GM12878 (cell line): ENCODE measurements around the gene PHAF1. TPM values are rescaled to one million over a fixed set of nuclear protein-coding genes. Genes with fewer than 3 reads are reported as not detected.

Experiments
- ATAC-seq: fragments of 200-7000 bp; cut with Tn5 transposase; 3 replicates; pipeline ENCODE4 v1.9.1; 2020; ENCODE audit warnings: mild to moderate bottlenecking, moderate library complexity
- BruUV-seq: library from RNA; stranded (reverse); fragments of 400-500 nt; replicated peaks from 2 replicates; lab custom pipeline; 2021; lab: Mats Ljungman, UMichigan
- CTCF ChIA-PET: fragments of 300-600 bp; sonication (Branson Sonifier 250); formaldehyde crosslinking; extraction: SDS; loops from one replicate; lab custom pipeline; 2021; ENCODE audit warnings: inconsistent platforms; lab: Yijun Ruan, JAX
- POLR2A ChIA-PET: fragments of 350-600 bp; formaldehyde crosslinking; extraction: SDS; loops from one replicate; lab custom pipeline; 2021; ENCODE audit warnings: inconsistent platforms; lab: Charles Lee
- RAD21 ChIA-PET: fragments of 300-600 bp; sonication (Branson Sonifier 250); formaldehyde crosslinking; loops from one replicate; lab custom pipeline; 2023; ENCODE audit warnings: antibody characterized with exemption; ENCODE audit not compliant: unreplicated experiment; lab: Charles Lee
- SMC1A ChIA-PET: fragments of 300-600 bp; sonication (Branson Sonifier 250); formaldehyde crosslinking; loops from one replicate; lab custom pipeline; 2023; ENCODE audit not compliant: unreplicated experiment, uncharacterized antibody; lab: Charles Lee
- DNase-seq: peaks from one replicate; pipeline ENCODE4 v3.0.0-alpha.2; 2011; ENCODE audit warnings: low read depth, low spot score
- FAIRE-seq: peaks from 3 replicates; lab custom pipeline; 2011; peaks lifted over from hg19 to GRCh38; lab: Jason Lieb, UNC
- H2AFZ ChIP-seq: 2 replicates; pipeline ENCODE4 v1.6.0; 2011; ENCODE audit warnings: low read depth, low read length, control low read depth; ENCODE audit not compliant: control insufficient read depth
- H3K27ac ChIP-seq: 2 replicates; pipeline ENCODE4 v1.5.1; 2011; ENCODE audit warnings: control low read depth; ENCODE audit not compliant: control insufficient read depth, insufficient read depth
- H3K27me3 ChIP-seq, 2 experiments: replicated peaks in 1 of 2; 2 replicates each; pipeline versions ENCODE4 v1.6.0 to v1.6.1; 2011; ENCODE audit warnings: low read length in 1 of 2; ENCODE audit not compliant: control insufficient read depth in 2 of 2, insufficient read depth in 2 of 2
- H3K36me3 ChIP-seq, 2 experiments: 2 replicates each; pipeline ENCODE4 v1.5.1; 2011; ENCODE audit warnings: low read length in 1 of 2; ENCODE audit not compliant: control insufficient read depth in 2 of 2, insufficient read depth in 2 of 2
- H3K4me1 ChIP-seq: 2 replicates; pipeline ENCODE4 v1.6.1; 2011; ENCODE audit warnings: mild to moderate bottlenecking, low read length, moderate library complexity, mixed read lengths; ENCODE audit not compliant: control insufficient read depth, insufficient read depth
- H3K4me2 ChIP-seq: 2 replicates; pipeline ENCODE4 v1.6.0; 2011; ENCODE audit warnings: control low read depth; ENCODE audit not compliant: control insufficient read depth, insufficient read depth
- H3K4me3 ChIP-seq: fragments of 200-600 bp; sonication (generic); 2 replicates; pipeline ENCODE4 v1.5.1; 2016
- H3K79me2 ChIP-seq: 2 replicates; pipeline ENCODE4 v1.6.0; 2011; ENCODE audit warnings: low read length; ENCODE audit not compliant: control insufficient read depth, insufficient read depth
- H3K9ac ChIP-seq: 2 replicates; pipeline ENCODE4 v1.8.0; 2011; ENCODE audit warnings: low read length, control low read depth, mixed read lengths; ENCODE audit not compliant: control insufficient read depth, insufficient read depth
- H3K9me3 ChIP-seq: replicated peaks from 3 replicates; pipeline ENCODE4 v1.5.1; 2011; ENCODE audit warnings: mild to moderate bottlenecking, low read length; ENCODE audit not compliant: control insufficient read depth, insufficient read depth
- H4K20me1 ChIP-seq: 2 replicates; pipeline ENCODE4 v1.6.0; 2011; ENCODE audit not compliant: control insufficient read depth, insufficient read depth
- BRCA1 ChIP-seq: IDR thresholded peaks from 2 replicates; pipeline ENCODE4 v1.6.1; 2011; ENCODE audit warnings: low read depth, low read length, improper control_type of control experiment
- CBFB ChIP-seq: IDR thresholded peaks from 2 replicates; pipeline ENCODE4 v1.6.1; 2016; ENCODE audit warnings: antibody characterized with exemption, low read depth
- CBX5 ChIP-seq: sonication (generic); IDR thresholded peaks from 2 replicates; pipeline ENCODE4 v1.6.1; 2016; ENCODE audit warnings: low read depth, moderate library complexity, mild to moderate bottlenecking, inconsistent platforms
- E2F8 ChIP-seq: fragments of 450-650 bp; IDR thresholded peaks from 2 replicates; pipeline ENCODE4 v1.6.1; 2018; ENCODE audit warnings: mild to moderate bottlenecking, low read depth, moderate library complexity; ENCODE audit not compliant: partially characterized antibody
- FOS ChIP-seq: IDR thresholded peaks from 3 replicates; pipeline ENCODE4 v1.6.1; 2011; ENCODE audit warnings: borderline replicate concordance; ENCODE audit not compliant: insufficient read length; ENCODE audit errors: extremely low read depth
- FOXM1 ChIP-seq: IDR thresholded peaks from 2 replicates; pipeline ENCODE4 v1.6.1; 2012; ENCODE audit warnings: low read depth, mild to moderate bottlenecking, inconsistent platforms, low read length, moderate library complexity
- GATAD2B ChIP-seq: fragments of 450-650 bp; conservative IDR thresholded peaks from 2 replicates; pipeline ENCODE4 v1.6.1; 2017; ENCODE audit warnings: low read depth, mild to moderate bottlenecking, moderate library complexity
- POLR2AphosphoS2 ChIP-seq: IDR thresholded peaks from 2 replicates; pipeline ENCODE4 v1.6.1; 2011; ENCODE audit warnings: low read depth, mild to moderate bottlenecking, low read length, improper control_type of control experiment, moderate library complexity
- POLR2AphosphoS5 ChIP-seq: IDR thresholded peaks from 2 replicates; pipeline ENCODE4 v1.6.1; 2011; ENCODE audit warnings: mild to moderate bottlenecking, low read length, inconsistent platforms
- RAD21 ChIP-seq: IDR thresholded peaks from 2 replicates; pipeline ENCODE4 v1.6.1; 2011; ENCODE audit warnings: mild to moderate bottlenecking, low read depth, low read length, moderate library complexity; ENCODE audit not compliant: insufficient read depth
- STAT1 ChIP-seq: fragments of 450-650 bp; conservative IDR thresholded peaks from 2 replicates; pipeline ENCODE4 v1.6.1; 2014; ENCODE audit warnings: antibody characterized with exemption, mild to moderate bottlenecking
- TBL1XR1 ChIP-seq: IDR thresholded peaks from 2 replicates; pipeline ENCODE4 v1.6.1; 2012; ENCODE audit warnings: low read depth, low read length, improper control_type of control experiment
- WGBS: methylation state at CpG from one replicate; pipeline ENCODE4 v1.1.6; 2016; ENCODE audit warnings: low lambda C conversion rate; ENCODE audit not compliant: insufficient replicate concordance, insufficient coverage; ENCODE audit errors: missing lambda C conversion rate; 5-methylcytosine and 5-hydroxymethylcytosine counted together
- in situ Hi-C: fragments of 300-500 bp; cut with MboI; formaldehyde crosslinking; loops from 9 replicates; pipeline ENCODE4 v1.14.3; 2018; ENCODE audit warnings: mixed read lengths
- intact Hi-C: fragments of 100-400 bp; cut with micrococcal nuclease; formaldehyde crosslinking; loops from one replicate; pipeline ENCODE4 v1.14.2; 2022; ENCODE audit not compliant: unreplicated experiment
- polyA plus RNA-seq, 11 experiments: library from polyadenylated mRNA; depleted of rRNA in 4 of 11; unstranded in 6 of 11; stranded (reverse) in 5 of 11; fragments of >200 nt; fragmentation: Nextera tagmentation in 4 of 11; fragmentation: Illumina TruSeq in 1 of 11; extraction: Ambion mirVana in 4 of 11; extraction: Trizol in 1 of 11; gene quantifications; 1 replicate in 1 of 11; 2 replicates in 10 of 11; pipeline versions ENCODE4 v1.2.1 to v1.2.3, GENCODE V29; 2011 to 2016; ENCODE audit warnings: inconsistent platforms in 2 of 11, missing spikeins in 2 of 11, low read depth in 1 of 11
- total RNA-seq, 4 experiments: library from RNA; depleted of rRNA in 3 of 4; stranded (reverse); fragments of >200 nt in 3 of 4; fragmentation: Illumina TruSeq in 1 of 4; extraction: Trizol in 1 of 4; gene quantifications; 2 replicates each; pipeline versions ENCODE4 v1.2.1 to v1.2.3, GENCODE V29; 2013 to 2021
- TF ChIP-seq, protein P1 (sequence below): IDR thresholded peaks from 2 replicates; pipeline ENCODE4 v1.6.1; 2011; ENCODE audit warnings: borderline replicate concordance, low read depth, mild to moderate bottlenecking, moderate library complexity, low read length; ENCODE audit not compliant: insufficient read depth, poor library complexity, severe bottlenecking
- TF ChIP-seq, protein P2 (sequence below): fragments of 450-650 bp; IDR thresholded peaks from 2 replicates; pipeline ENCODE4 v1.6.1; 2016; ENCODE audit warnings: mild to moderate bottlenecking
- TF ChIP-seq, protein P3 (sequence below): fragments of 450-650 bp; formaldehyde crosslinking; IDR thresholded peaks from 2 replicates; pipeline ENCODE4 v1.5.0; 2022; ENCODE audit warnings: mild to moderate bottlenecking, missing genetic modification characterization

The PHAF1 gene
- total and polyA plus RNA-seq, 10 of the 15 experiments (the other 5 are each of a cell fraction or from before 2014, with no cell fraction given) = 4.5 to 20.9 (median 14.9) TPM

- no peak overlapping the region for H3K27ac ChIP-seq
- ATAC-seq (no peak), FAIRE-seq (no peak), DNase-seq (no peak)
- intact Hi-C loops = no loop called here
- ChIA-PET RAD21 (interaction anchor here (1.3 kb wide), 1 partner anchor 69 kb away, joined by 3 read pairs; no protein-coding TSS in a partner anchor), SMC1A (interaction anchor here (0.8 to 1.7 kb wide), 5 partner anchors 13 to 59 kb away, joined by 3 to 6 read pairs (median 3); no protein-coding TSS in a partner anchor), POLR2A (interaction anchor here (1.0 to 1.3 kb wide), 3 partner anchors 46 to 59 kb away, joined by 3 to 4 read pairs (median 3); no protein-coding TSS in a partner anchor), CTCF (interaction anchor here (1.8 to 2.6 kb wide), 3 partner anchors 8 to 69 kb away, joined by 7 to 11 read pairs (median 7); no protein-coding TSS in a partner anchor)
- no peak overlapping the region for H3K9ac ChIP-seq
- H3K4me2 ChIP-seq = no peak overlapping the region
- H3K4me3 ChIP-seq = no peak overlapping the region
- H3K4me1 ChIP-seq = peaks cover 28% of the 10 kb centered on the region
- H3K79me2 ChIP-seq = peaks cover 3% of the 10 kb centered on the region
- H3K36me3 ChIP-seq = peaks cover 3 to 4% of the 10 kb centered on the region in 2 experiments; a peak in 3 of 4 replicates
- H3K27me3 ChIP-seq = no peaks in the 10 kb centered on the region
- in situ Hi-C loops = no loop called here
- BruUV-seq = no TSS peak
- WGBS = 97% methylated on average over 1 of the region's 1 CpG
- no peaks in the 10 kb centered on the region for H4K20me1 ChIP-seq
- no peaks in the 10 kb centered on the region for H3K9me3 ChIP-seq
- no peak overlapping the region for H2AFZ ChIP-seq
- TF ChIP-seq CBX5 (no peak), TBL1XR1 (no peak), POLR2AphosphoS5 (no peak), CBFB (no peak), FOS (no peak), GATAD2B (no peak), POLR2AphosphoS2 (no peak), RAD21 (no peak), E2F8 (no peak), STAT1 (no peak), BRCA1 (no peak), FOXM1 (no peak)
- TF ChIP-seq, protein P1, sequence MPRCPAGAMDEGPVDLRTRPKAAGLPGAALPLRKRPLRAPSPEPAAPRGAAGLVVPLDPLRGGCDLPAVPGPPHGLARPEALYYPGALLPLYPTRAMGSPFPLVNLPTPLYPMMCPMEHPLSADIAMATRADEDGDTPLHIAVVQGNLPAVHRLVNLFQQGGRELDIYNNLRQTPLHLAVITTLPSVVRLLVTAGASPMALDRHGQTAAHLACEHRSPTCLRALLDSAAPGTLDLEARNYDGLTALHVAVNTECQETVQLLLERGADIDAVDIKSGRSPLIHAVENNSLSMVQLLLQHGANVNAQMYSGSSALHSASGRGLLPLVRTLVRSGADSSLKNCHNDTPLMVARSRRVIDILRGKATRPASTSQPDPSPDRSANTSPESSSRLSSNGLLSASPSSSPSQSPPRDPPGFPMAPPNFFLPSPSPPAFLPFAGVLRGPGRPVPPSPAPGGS = no peak
- TF ChIP-seq, protein P2, sequence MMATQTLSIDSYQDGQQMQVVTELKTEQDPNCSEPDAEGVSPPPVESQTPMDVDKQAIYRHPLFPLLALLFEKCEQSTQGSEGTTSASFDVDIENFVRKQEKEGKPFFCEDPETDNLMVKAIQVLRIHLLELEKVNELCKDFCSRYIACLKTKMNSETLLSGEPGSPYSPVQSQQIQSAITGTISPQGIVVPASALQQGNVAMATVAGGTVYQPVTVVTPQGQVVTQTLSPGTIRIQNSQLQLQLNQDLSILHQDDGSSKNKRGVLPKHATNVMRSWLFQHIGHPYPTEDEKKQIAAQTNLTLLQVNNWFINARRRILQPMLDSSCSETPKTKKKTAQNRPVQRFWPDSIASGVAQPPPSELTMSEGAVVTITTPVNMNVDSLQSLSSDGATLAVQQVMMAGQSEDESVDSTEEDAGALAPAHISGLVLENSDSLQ = no peak
- TF ChIP-seq, protein P3, sequence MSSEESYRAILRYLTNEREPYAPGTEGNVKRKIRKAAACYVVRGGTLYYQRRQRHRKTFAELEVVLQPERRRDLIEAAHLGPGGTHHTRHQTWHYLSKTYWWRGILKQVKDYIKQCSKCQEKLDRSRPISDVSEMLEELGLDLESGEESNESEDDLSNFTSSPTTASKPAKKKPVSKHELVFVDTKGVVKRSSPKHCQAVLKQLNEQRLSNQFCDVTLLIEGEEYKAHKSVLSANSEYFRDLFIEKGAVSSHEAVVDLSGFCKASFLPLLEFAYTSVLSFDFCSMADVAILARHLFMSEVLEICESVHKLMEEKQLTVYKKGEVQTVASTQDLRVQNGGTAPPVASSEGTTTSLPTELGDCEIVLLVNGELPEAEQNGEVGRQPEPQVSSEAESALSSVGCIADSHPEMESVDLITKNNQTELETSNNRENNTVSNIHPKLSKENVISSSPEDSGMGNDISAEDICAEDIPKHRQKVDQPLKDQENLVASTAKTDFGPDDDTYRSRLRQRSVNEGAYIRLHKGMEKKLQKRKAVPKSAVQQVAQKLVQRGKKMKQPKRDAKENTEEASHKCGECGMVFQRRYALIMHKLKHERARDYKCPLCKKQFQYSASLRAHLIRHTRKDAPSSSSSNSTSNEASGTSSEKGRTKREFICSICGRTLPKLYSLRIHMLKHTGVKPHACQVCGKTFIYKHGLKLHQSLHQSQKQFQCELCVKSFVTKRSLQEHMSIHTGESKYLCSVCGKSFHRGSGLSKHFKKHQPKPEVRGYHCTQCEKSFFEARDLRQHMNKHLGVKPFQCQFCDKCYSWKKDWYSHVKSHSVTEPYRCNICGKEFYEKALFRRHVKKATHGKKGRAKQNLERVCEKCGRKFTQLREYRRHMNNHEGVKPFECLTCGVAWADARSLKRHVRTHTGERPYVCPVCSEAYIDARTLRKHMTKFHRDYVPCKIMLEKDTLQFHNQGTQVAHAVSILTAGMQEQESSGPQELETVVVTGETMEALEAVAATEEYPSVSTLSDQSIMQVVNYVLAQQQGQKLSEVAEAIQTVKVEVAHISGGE (CRISPR knock-in tag) = no peak
Observed at GRCh38 chr16:67087291-67087690, 22.4 kb upstream of the PHAF1 start.
